ENCODE data around the gene TRAM2. TPM values are rescaled to one million over a fixed set of nuclear protein-coding genes. Genes with fewer than 3 reads are reported as not detected.
"Not testable (repeated sequence)": the region's sequence is repeated elsewhere in the genome, so short reads cannot be mapped to it uniquely, and the experiment has no call there.

TRAM2 gene
- total RNA-seq, 2 experiments from 2014 or later = 7.1 to 7.6 TPM

- Mint-ChIP-seq H3K36me3 (ENCODE audit: low read depth) (no peaks in the 10 kb centered on the region), H3K27ac (no peak overlapping the region), H3K4me3 (no peak overlapping the region), H3K27me3 (no peaks in the 10 kb centered on the region), H3K9me3 (no peaks in the 10 kb centered on the region), H3K4me1 (ENCODE audit: low read depth) (no peaks in the 10 kb centered on the region)
- no peaks in the 10 kb centered on the region for H3K9me3 ChIP-seq (ENCODE audit: control insufficient read depth in 1 of 2, insufficient read depth in 1 of 2, low read length in 2 of 2)
- DNase-seq = no peak
- intact Hi-C loops (cut with DNase I, micrococcal nuclease) = no loop called here
- no peak for ATAC-seq (ENCODE audit: poor library complexity)
- no peak overlapping the region for H3K4me3 ChIP-seq (ENCODE audit: low read length)
- no peaks in the 10 kb centered on the region for H3K36me3 ChIP-seq (ENCODE audit: insufficient read depth, low read length)
- ChIA-PET CTCF (no interaction called here), POLR2A (no interaction called here)
- no peaks in the 10 kb centered on the region for H3K4me1 ChIP-seq (ENCODE audit: insufficient read depth, low read length)
- no peak for TF ChIP-seq CTCF (IDR thresholded peaks at IDR 0.05)
- H3K27me3 ChIP-seq (ENCODE audit: control insufficient read depth in 1 of 2, insufficient read depth in 2 of 2, low read length in 2 of 2) = no peaks in the 10 kb centered on the region
- H3K27ac ChIP-seq (ENCODE audit: low read depth in 1 of 2, low read length in 2 of 2) = no peak overlapping the region
Observed at GRCh38 chr6:52474173-52474572, 102.7 kb downstream of the TRAM2 start.

GRCh38 chr6:52461194-52461593 is 115.7 kb downstream of the TRAM2 start:
- H3K9me3 Mint-ChIP-seq; intact Hi-C loops (cut with DNase I, micrococcal nuclease); H3K4me1 ChIP-seq (ENCODE audit: insufficient read depth, low read length); ATAC-seq (ENCODE audit: poor library complexity); DNase-seq; H3K4me3 ChIP-seq (ENCODE audit: low read length); H3K27ac ChIP-seq (ENCODE audit: low read depth in 1 of 2, low read length in 2 of 2); H3K4me3 Mint-ChIP-seq; H3K27me3 ChIP-seq (ENCODE audit: control insufficient read depth in 1 of 2, insufficient read depth in 2 of 2, low read length in 2 of 2); POLR2A ChIA-PET; H3K27me3 Mint-ChIP-seq; H3K9me3 ChIP-seq (ENCODE audit: control insufficient read depth in 1 of 2, insufficient read depth in 1 of 2, low read length in 2 of 2); H3K27ac Mint-ChIP-seq; H3K36me3 ChIP-seq (ENCODE audit: insufficient read depth, low read length); H3K36me3 Mint-ChIP-seq (ENCODE audit: low read depth); H3K4me1 Mint-ChIP-seq (ENCODE audit: low read depth); CTCF ChIA-PET: not testable (repeated sequence)

DNA sequence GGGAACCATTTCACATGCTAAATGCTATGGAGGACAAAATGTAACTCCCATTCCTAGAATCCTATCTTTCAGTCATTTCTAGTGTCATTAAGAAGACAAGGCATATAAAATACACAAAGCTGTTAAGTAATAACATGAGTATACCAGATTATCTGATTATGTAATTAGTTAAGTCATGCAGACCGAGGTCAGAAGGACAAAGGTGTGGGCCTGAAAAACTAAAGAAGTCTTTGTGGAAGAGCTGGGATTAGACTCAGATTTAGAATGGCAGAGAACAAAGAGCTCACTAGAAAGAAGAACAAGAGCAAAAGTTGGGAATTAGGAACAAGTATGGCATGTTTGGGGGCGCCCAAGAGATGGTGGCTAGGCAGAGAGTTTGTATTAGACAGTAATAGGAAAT is 119.8 kb downstream of the TRAM2 start:
- H3K9me3 Mint-ChIP-seq = peaks cover 3% of the 10 kb centered on the region
- H3K4me3 Mint-ChIP-seq = no peak overlapping the region
- POLR2A ChIA-PET = no interaction called here
- H3K27ac Mint-ChIP-seq = no peak overlapping the region
- no peaks in the 10 kb centered on the region for H3K27me3 ChIP-seq (ENCODE audit: control insufficient read depth in 1 of 2, insufficient read depth in 2 of 2, low read length in 2 of 2)
- ATAC-seq (ENCODE audit: poor library complexity) (no peak), DNase-seq (no peak)
- H3K27ac ChIP-seq (ENCODE audit: low read depth in 1 of 2, low read length in 2 of 2) = no peak overlapping the region
- no peaks in the 10 kb centered on the region for H3K9me3 ChIP-seq (ENCODE audit: control insufficient read depth in 1 of 2, insufficient read depth in 1 of 2, low read length in 2 of 2)
- no peaks in the 10 kb centered on the region for H3K4me1 ChIP-seq (ENCODE audit: insufficient read depth, low read length)
- H3K36me3 ChIP-seq (ENCODE audit: insufficient read depth, low read length) = no peaks in the 10 kb centered on the region
- CTCF ChIA-PET = no interaction called here
- no peak overlapping the region for H3K4me3 ChIP-seq (ENCODE audit: low read length)
- no peaks in the 10 kb centered on the region for H3K4me1 Mint-ChIP-seq (ENCODE audit: low read depth)
- H3K36me3 Mint-ChIP-seq (ENCODE audit: low read depth) = peaks cover 7% of the 10 kb centered on the region
- H3K27me3 Mint-ChIP-seq = no peaks in the 10 kb centered on the region
- intact Hi-C loops (cut with DNase I, micrococcal nuclease) = no loop called here
- TF ChIP-seq CTCF (IDR thresholded peaks at IDR 0.05) = no peak

- H3K4me3 ChIP-seq (ENCODE audit: low read length) = no peak overlapping the region
- POLR2A ChIA-PET = no interaction called here
- CTCF ChIA-PET = no interaction called here
- Mint-ChIP-seq H3K4me3 (no peak overlapping the region), H3K9me3 (peaks cover 9% of the 10 kb centered on the region), H3K4me1 (ENCODE audit: low read depth) (no peaks in the 10 kb centered on the region), H3K27me3 (no peaks in the 10 kb centered on the region), H3K27ac (no peak overlapping the region), H3K36me3 (ENCODE audit: low read depth) (peaks cover 32% of the 10 kb centered on the region)
- no peaks in the 10 kb centered on the region for H3K4me1 ChIP-seq (ENCODE audit: insufficient read depth, low read length)
- peaks cover 4 to 8% of the 10 kb centered on the region in 2 experiments for H3K9me3 ChIP-seq (ENCODE audit: control insufficient read depth in 1 of 2, insufficient read depth in 1 of 2, low read length in 2 of 2)
- intact Hi-C loops (cut with DNase I, micrococcal nuclease) = no loop called here
- ATAC-seq (ENCODE audit: poor library complexity) = no peak
- DNase-seq = no peak
- H3K27ac ChIP-seq (ENCODE audit: low read depth in 1 of 2, low read length in 2 of 2) = no peak overlapping the region
- no peaks in the 10 kb centered on the region for H3K36me3 ChIP-seq (ENCODE audit: insufficient read depth, low read length)
- no peak for TF ChIP-seq CTCF (IDR thresholded peaks at IDR 0.05)
- H3K27me3 ChIP-seq (ENCODE audit: control insufficient read depth in 1 of 2, insufficient read depth in 2 of 2, low read length in 2 of 2) = no peaks in the 10 kb centered on the region
Observed at GRCh38 chr6:52454556-52454955, 122.3 kb downstream of the TRAM2 start.

Other genes starting within 250 kb of the TRAM2 start
- 1 to 10 TPM; 1.8 to 1.9 TPM for gene PAQR8, start 214.9 kb downstream of the TRAM2 start, total RNA-seq
- gene EFHC1, start 156.7 kb downstream of the TRAM2 start, total RNA-seq = 1 to 10 TPM; 3.4 to 4.8 TPM
- 1 to 10 TPM; 3.4 TPM for gene TMEM14A, start 94.1 kb upstream of the TRAM2 start, total RNA-seq
- not detected for gene GSTA2, start 186.4 kb upstream of the TRAM2 start, total RNA-seq
- gene GSTA1, start 226.8 kb upstream of the TRAM2 start, total RNA-seq = not detected

Data from CD4-positive, alpha-beta T cell (primary cell).